Measurements from ENCODE around the gene GREB1. TPM values are rescaled to one million over a fixed set of nuclear protein-coding genes. Genes with fewer than 3 reads are reported as not detected.
"Not testable (repeated sequence)": the region's sequence is repeated elsewhere in the genome, so short reads cannot be mapped to it uniquely, and the experiment has no call there.

GREB1 gene
- total RNA-seq, 4 donors from 2014 or later: 0.20 to 2.6 (median 1.5) TPM

DNA sequence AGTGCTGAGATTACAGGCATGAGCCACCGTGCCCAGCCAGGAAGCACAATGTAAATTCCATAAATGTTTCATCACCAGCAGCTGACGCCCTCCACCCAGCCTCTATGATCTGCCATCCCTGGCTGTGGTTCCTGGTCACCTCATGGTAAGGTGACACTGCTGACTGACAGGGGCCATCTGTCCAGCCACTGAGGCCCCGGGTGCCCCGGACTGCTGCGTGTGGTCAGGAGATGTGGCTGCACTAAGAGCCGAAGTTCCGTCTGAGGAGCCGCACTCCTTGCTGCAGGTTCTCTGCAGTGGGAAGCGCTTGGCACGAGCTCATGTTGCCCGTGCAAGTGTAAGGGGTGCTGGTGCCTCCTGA is 125.2 kb downstream of the GREB1 start:
- DNase-seq: no peak
- Histone ChIP-seq H3K36me3 (no peaks in the 10 kb centered on the region), H3K4me1 (no peaks in the 10 kb centered on the region), H3K9me3 (no peaks in the 10 kb centered on the region), H3K27me3 (no peaks in the 10 kb centered on the region), H3K4me3 (no peak overlapping the region), H3K27ac (no peak overlapping the region)
- in situ Hi-C loops (cut with MboI; ENCODE audit: low pct_ligation_motif_present in 1 of 4, low pct_unique_long_range_greater_than_20kb in 1 of 4, low sequenced_read_pairs in 3 of 4) (no loop called here), intact Hi-C loops (cut with DNase I; ENCODE audit: low total_unique reads) (no loop called here)
- no peak for TF ChIP-seq POLR2A (IDR thresholded peaks at IDR 0.05)
- 86% methylated on average over 11 of the region's 11 CpGs; no CpG with 5 or more reads in 1 of the 2 donors for WGBS, 2 donors (ENCODE audit: low coverage in 1 of 2)

DNA sequence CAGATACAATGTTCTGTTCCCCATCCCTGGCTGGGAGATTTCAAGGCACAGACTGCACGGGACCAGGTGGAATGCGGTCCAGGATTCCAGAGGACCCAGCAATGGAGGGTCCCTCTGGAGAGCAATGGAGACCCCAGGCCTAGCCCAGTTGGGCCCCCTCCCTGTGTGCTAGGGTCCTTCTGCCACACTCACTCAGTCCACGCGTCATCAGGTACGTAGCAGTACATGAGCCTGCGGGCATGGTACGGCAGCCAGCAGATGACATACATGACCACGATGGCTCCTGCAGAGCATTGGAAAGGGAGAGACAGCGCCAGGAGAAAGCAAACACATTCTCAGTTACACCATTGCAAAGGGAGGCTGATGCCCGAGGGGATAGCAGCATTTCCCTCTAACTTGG is 126.0 kb downstream of the GREB1 start:
- TF ChIP-seq POLR2A (IDR thresholded peaks at IDR 0.05) (no peak), POLR2AphosphoS5 (IDR thresholded peaks at IDR 0.05) (no peak), EP300 (IDR thresholded peaks at IDR 0.05; ENCODE audit: low read depth) (no peak)
- TF ChIP-seq, protein P1, sequence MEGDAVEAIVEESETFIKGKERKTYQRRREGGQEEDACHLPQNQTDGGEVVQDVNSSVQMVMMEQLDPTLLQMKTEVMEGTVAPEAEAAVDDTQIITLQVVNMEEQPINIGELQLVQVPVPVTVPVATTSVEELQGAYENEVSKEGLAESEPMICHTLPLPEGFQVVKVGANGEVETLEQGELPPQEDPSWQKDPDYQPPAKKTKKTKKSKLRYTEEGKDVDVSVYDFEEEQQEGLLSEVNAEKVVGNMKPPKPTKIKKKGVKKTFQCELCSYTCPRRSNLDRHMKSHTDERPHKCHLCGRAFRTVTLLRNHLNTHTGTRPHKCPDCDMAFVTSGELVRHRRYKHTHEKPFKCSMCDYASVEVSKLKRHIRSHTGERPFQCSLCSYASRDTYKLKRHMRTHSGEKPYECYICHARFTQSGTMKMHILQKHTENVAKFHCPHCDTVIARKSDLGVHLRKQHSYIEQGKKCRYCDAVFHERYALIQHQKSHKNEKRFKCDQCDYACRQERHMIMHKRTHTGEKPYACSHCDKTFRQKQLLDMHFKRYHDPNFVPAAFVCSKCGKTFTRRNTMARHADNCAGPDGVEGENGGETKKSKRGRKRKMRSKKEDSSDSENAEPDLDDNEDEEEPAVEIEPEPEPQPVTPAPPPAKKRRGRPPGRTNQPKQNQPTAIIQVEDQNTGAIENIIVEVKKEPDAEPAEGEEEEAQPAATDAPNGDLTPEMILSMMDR (IDR thresholded peaks at IDR 0.05): no peak
- no peaks in the 10 kb centered on the region for H3K9me3 ChIP-seq
- no peaks in the 10 kb centered on the region for H3K4me1 ChIP-seq
- intact Hi-C loops (cut with DNase I; ENCODE audit: low total_unique reads): no loop called here
- no peak for DNase-seq
- no peaks in the 10 kb centered on the region for H3K27me3 ChIP-seq
- in situ Hi-C loops (cut with MboI; ENCODE audit: low pct_ligation_motif_present in 1 of 4, low pct_unique_long_range_greater_than_20kb in 1 of 4, low sequenced_read_pairs in 3 of 4): no loop called here
- H3K27ac ChIP-seq: no peak overlapping the region
- H3K36me3 ChIP-seq: no peaks in the 10 kb centered on the region
- 90% methylated on average over 10 of the region's 10 CpGs; no CpG with 5 or more reads in 1 of the 2 donors for WGBS, 2 donors (ENCODE audit: low coverage in 1 of 2)
- H3K4me3 ChIP-seq: no peak overlapping the region

DNA sequence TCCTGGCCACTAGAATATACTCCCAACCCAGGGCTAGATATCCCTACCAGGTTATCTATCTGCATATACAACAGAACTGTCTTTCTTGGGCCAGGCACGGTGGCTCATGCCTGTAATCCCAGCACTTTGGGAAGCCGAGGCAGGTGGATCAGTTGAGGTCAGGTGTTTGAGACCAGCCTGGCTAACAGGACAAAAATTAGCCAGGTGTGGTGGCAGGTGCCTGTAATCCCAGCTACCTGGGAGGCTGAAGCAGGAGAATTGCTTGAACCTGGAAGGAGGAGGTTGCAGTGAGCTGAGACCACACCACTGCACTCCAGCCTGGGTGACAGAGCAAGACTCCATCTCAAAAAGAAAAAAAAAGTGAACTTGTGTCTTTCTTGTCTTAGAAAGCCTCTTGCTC is 126.6 kb downstream of the GREB1 start:
- H3K9me3 ChIP-seq; in situ Hi-C loops (cut with MboI; ENCODE audit: low pct_ligation_motif_present in 1 of 4, low pct_unique_long_range_greater_than_20kb in 1 of 4, low sequenced_read_pairs in 3 of 4); H3K27ac ChIP-seq; H3K4me1 ChIP-seq; H3K4me3 ChIP-seq; H3K36me3 ChIP-seq; H3K27me3 ChIP-seq; DNase-seq; intact Hi-C loops (cut with DNase I; ENCODE audit: low total_unique reads): not testable (repeated sequence)
- WGBS, 2 donors (ENCODE audit: low coverage in 1 of 2): 81% methylated on average over 2 of the region's 2 CpGs; no CpG with 5 or more reads in 1 of the 2 donors

DNA sequence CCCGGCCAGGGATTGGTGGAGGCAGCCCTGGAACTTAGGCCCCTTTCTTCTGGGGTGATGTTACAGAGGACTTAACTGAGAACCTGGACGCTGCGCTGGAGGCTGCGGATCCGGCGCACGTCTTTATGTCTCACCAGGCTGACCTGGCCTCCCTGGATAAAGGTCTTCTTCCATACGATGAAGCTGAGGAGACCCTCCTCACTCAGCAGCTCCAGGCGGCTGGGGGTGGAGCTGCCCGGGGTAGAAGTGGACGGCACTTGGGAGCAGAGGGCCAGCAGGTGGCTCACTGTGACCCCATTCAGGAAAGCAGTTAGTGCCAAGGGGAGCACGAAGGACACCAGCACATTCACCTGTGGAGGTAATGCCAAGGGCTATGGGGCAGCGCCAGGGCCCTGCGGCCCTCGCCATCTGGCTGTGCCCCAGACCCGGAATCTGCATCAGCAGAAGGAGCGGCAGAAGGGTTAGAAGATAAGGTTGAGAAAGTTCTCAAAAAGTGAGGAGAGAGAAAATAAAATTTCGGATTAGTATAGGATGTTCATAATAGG is 128.1 kb downstream of the GREB1 start:
- Histone ChIP-seq H3K4me1 (no peaks in the 10 kb centered on the region), H3K27me3 (no peaks in the 10 kb centered on the region), H3K36me3 (no peaks in the 10 kb centered on the region), H3K4me3 (no peak overlapping the region), H3K27ac (no peak overlapping the region), H3K9me3 (no peaks in the 10 kb centered on the region)
- no peak for TF ChIP-seq EP300 (IDR thresholded peaks at IDR 0.05; ENCODE audit: low read depth)
- TF ChIP-seq POLR2AphosphoS5 (IDR thresholded peaks at IDR 0.05): no peak
- no peak for TF ChIP-seq POLR2A (IDR thresholded peaks at IDR 0.05)
- TF ChIP-seq, protein P1 (IDR thresholded peaks at IDR 0.05): no peak
- DNase-seq: no peak
- 91% methylated on average over 18 of the region's 18 CpGs; no CpG with 5 or more reads in 1 of the 2 donors for WGBS, 2 donors (ENCODE audit: low coverage in 1 of 2)
- intact Hi-C loops (cut with DNase I; ENCODE audit: low total_unique reads) (no loop called here), in situ Hi-C loops (cut with MboI; ENCODE audit: low pct_ligation_motif_present in 1 of 4, low pct_unique_long_range_greater_than_20kb in 1 of 4, low sequenced_read_pairs in 3 of 4) (no loop called here)

DNA sequence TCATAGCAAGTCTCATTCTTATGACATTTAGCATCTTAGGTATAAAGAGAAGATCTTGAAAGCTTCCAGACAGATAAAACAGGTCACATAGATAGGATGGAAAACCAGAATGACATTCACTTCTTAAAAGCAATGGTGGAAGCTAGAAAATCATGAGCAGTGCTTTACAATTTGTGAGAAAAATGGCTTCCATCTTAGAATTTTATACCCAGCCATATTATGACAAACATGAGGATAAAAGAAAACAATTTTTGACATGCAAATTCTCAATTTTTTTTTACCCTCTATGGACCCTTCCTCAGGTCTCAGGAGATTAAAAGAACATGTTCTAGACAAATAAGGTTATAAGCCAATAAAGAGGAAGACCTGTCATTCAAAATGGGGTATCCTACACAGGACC is 129.0 kb downstream of the GREB1 start:
- in situ Hi-C loops (cut with MboI; ENCODE audit: low pct_ligation_motif_present in 1 of 4, low pct_unique_long_range_greater_than_20kb in 1 of 4, low sequenced_read_pairs in 3 of 4): no loop called here

DNA sequence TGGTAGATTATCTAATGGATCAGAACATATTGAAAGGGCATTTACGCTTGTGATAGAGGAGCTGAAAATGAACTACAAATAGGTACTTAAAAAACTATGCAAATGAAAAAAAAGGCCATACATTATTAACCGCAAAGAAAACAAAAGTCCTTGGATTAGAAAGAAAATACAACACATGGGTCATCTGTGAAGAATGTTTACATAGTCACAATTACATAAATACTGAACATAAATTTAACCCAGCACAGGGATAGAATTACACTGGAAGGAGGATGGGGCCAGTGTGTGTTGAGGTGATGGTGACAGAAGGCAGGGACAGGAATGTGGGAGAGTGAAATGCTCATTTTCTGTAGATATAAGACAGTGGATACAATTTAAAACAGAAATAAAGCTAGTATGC is 129.6 kb downstream of the GREB1 start:
- intact Hi-C loops (cut with DNase I; ENCODE audit: low total_unique reads) (no loop called here), in situ Hi-C loops (cut with MboI; ENCODE audit: low pct_ligation_motif_present in 1 of 4, low pct_unique_long_range_greater_than_20kb in 1 of 4, low sequenced_read_pairs in 3 of 4) (no loop called here)
- H3K4me1 ChIP-seq: no peaks in the 10 kb centered on the region

More for the DNA sequence above, 129.0 kb downstream of the GREB1 start:
- Histone ChIP-seq H3K4me1 (no peaks in the 10 kb centered on the region), H3K9me3 (no peaks in the 10 kb centered on the region), H3K4me3 (no peak overlapping the region), H3K27me3 (no peaks in the 10 kb centered on the region), H3K27ac (no peak overlapping the region), H3K36me3 (no peaks in the 10 kb centered on the region)
- TF ChIP-seq EP300 (IDR thresholded peaks at IDR 0.05; ENCODE audit: low read depth): no peak
- intact Hi-C loops (cut with DNase I; ENCODE audit: low total_unique reads): no loop called here
- no peak for DNase-seq

More for the DNA sequence above, 129.6 kb downstream of the GREB1 start:
- Histone ChIP-seq H3K4me3 (no peak overlapping the region), H3K27ac (no peak overlapping the region), H3K9me3 (no peaks in the 10 kb centered on the region), H3K27me3 (peaks cover 3% of the 10 kb centered on the region), H3K36me3 (no peaks in the 10 kb centered on the region)
- WGBS, 2 donors (ENCODE audit: low coverage in 1 of 2): 80 to 84% methylated on average over 2 of the region's 2 CpGs
- no peak for TF ChIP-seq POLR2AphosphoS5 (IDR thresholded peaks at IDR 0.05)
- TF ChIP-seq EP300 (IDR thresholded peaks at IDR 0.05; ENCODE audit: low read depth): no peak
- TF ChIP-seq, protein P1 (IDR thresholded peaks at IDR 0.05): no peak
- TF ChIP-seq POLR2A (IDR thresholded peaks at IDR 0.05): no peak
- DNase-seq: no peak
